Measurements from ENCODE around the gene FYN.
A peak's percentile ranks its signal among the peaks of the same experiment; 100 is the strongest.
"Not testable (repeated sequence)": the region's sequence is repeated elsewhere in the genome, so short reads cannot be mapped to it uniquely, and the experiment has no call there.

FYN gene

GRCh38 chr6:111651185-111652034 is 221.8 kb downstream of the FYN start:
- DNase-seq, result no peak

- no peak for DNase-seq
Observed at GRCh38 chr6:111650049-111650448, 223.2 kb downstream of the FYN start.

GRCh38 chr6:111648100-111648499 is 225.2 kb downstream of the FYN start:
- no peak for DNase-seq

- DNase-seq, result no peak
Observed at GRCh38 chr6:111646942-111647341, 226.3 kb downstream of the FYN start.

- DNase-seq, result no peak
Observed at GRCh38 chr6:111646034-111646433, 227.2 kb downstream of the FYN start.

- DNase-seq, result no peak
Observed at GRCh38 chr6:111644893-111645430, 228.3 kb downstream of the FYN start.

- no peak for DNase-seq
Observed at GRCh38 chr6:111642463-111643158, 230.6 kb downstream of the FYN start.

GRCh38 chr6:111639266-111639665 is 234.0 kb downstream of the FYN start:
- no peak for DNase-seq

GRCh38 chr6:111634981-111635380 is 238.3 kb downstream of the FYN start:
- not testable (repeated sequence) for DNase-seq

- no peak for DNase-seq
Observed at GRCh38 chr6:111633822-111634221, 239.4 kb downstream of the FYN start.

- peak; percentile 20 for DNase-seq
Observed at GRCh38 chr6:111632468-111633247, 240.6 kb downstream of the FYN start.

GRCh38 chr6:111631903-111632460 is 241.3 kb downstream of the FYN start:
- peak; percentile 17 for DNase-seq

GRCh38 chr6:111631018-111631417 is 242.2 kb downstream of the FYN start:
- peak; percentile 25 for DNase-seq

GRCh38 chr6:111628142-111628850 is 245.0 kb downstream of the FYN start:
- DNase-seq, result no peak

- DNase-seq, result peak; percentile 23
Observed at GRCh38 chr6:111626441-111626840, 246.8 kb downstream of the FYN start.

GRCh38 chr6:111625461-111626391 is 247.5 kb downstream of the FYN start:
- peak; percentile 57 for DNase-seq

- peak; percentile 45 for DNase-seq
Observed at GRCh38 chr6:111625099-111625416, 248.2 kb downstream of the FYN start.

GRCh38 chr6:111624401-111625098 is 248.7 kb downstream of the FYN start:
- DNase-seq, result no peak

GRCh38 chr6:111623046-111623718 is 250.1 kb downstream of the FYN start:
- peak; percentile 40 for DNase-seq

- DNase-seq, result peak; percentile 20
Observed at GRCh38 chr6:111620169-111620568, 253.1 kb downstream of the FYN start.

Data from activated CD8-positive, alpha-beta memory T cell treated with anti-CD3 and anti-CD28 coated beads, Interleukin-2, amount 50 U/mL, for 48 hours (primary cell).